NCI-H69 (cell line): Measurements from ENCODE around the gene FAM184A.
"Not testable (repeated sequence)": the region's sequence is repeated elsewhere in the genome, so short reads cannot be mapped to it uniquely, and the experiment has no call there.

Experiments
- DNase-seq: peaks from one replicate; lab custom pipeline; 2025; lab: John Stamatoyannopoulos, UW

The FAM184A gene

DNA sequence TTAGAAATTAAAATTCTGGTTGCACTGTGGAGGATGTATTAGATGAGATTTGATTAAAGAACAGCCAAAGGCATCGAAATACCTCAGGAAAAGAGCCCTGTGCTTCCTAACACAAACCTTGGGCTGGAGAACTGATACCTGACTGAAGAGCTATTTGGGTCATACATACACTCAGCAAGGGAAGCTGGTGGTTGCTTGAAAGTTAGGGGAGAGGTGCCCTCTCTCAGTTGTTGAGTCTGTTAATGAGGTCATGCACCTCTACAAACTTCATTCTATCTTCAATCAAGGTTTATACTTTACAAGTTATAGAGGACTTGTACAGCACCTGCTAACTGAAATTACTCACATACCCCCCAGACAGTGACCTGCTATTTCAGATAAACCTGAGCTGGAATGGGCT, 25.5 kb downstream of the FAM184A start:
- no peak for DNase-seq

GRCh38 chr6:119052292-119052889, 26.1 kb downstream of the FAM184A start:
- DNase-seq: peak; percentile 84

DNA sequence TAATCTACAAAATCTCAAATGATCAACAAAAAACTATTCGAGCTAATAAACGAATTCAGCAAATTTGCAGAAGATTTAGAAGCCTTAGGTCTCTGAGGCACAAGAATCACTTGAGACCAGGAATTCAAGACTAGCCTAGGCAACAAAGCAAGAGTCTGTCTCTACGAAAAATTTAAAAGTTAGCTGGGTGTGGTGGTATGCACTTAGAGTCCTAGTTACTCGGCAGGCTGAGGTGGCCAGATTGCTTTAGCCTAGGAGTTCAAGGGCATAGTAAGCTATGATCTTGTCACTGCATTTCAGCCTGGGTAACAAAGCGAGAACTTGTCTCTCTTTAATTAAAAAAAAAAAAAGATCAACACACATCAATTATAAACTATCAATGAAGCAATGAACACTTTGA, 34.2 kb downstream of the FAM184A start:
- no peak for DNase-seq

- DNase-seq: no peak
Observed at GRCh38 chr6:119043783-119044182, 34.7 kb downstream of the FAM184A start.

- DNase-seq: no peak
Observed at GRCh38 chr6:119043265-119043664, 35.2 kb downstream of the FAM184A start.

DNA sequence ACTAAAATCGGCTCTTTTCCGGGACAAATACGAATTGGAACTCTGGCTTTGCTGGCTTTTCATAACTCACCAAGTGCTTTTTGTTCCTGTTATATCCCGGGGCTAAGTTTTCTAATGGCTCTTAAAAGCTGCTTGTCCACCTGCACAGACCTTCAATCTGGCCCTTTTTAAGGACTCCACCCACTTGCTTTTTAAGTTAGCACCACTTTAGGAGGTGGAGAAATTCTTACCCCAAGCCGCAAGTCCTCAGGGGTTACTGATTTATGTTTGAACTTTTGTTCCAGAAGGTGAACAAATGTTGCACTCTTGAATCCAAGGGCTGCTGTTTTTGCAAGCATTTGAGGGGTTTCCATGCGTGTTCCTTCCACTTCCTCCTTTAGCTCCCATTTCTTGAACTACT, 37.8 kb downstream of the FAM184A start:
- peak; percentile 58 for DNase-seq

GRCh38 chr6:119040229-119040628, 38.2 kb downstream of the FAM184A start:
- peak; percentile 57 for DNase-seq

- no peak for DNase-seq
Observed at GRCh38 chr6:119037941-119038623, 40.4 kb downstream of the FAM184A start.

- no peak for DNase-seq
Observed at GRCh38 chr6:119037264-119037663, 41.2 kb downstream of the FAM184A start.

GRCh38 chr6:119036081-119036480, 42.4 kb downstream of the FAM184A start:
- no peak for DNase-seq

GRCh38 chr6:119035459-119035858, 43.0 kb downstream of the FAM184A start:
- DNase-seq: no peak

DNA sequence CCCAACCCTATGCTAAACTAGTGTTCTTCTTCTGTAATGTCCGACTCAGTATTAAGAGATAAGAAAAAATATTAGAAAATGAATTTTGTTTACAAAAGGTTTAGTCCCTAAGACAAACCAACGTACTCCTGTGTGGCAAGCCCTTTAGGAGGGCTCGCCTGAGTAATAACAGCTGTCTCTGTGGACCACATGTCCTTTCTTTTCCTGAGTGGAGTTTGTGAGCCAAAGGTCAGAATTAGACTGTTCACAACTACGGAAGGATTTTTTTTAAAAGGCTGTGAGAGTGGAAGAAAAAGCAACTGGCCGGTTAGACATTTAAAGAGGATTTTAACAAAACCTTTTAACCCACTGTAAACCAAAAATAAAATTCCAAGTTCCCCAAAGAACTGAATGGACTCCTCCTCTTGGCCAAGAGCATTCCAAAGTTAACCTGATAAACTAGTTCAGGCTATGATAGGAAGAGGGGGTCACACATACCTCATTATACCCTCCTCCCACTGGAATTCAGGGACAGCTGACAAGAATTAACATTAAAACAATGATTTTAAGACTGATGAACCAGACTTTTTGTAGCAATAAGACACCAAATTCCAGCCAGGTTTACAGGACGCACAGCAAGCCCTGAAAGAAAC, 43.5 kb downstream of the FAM184A start:
- peak; percentile 24 for DNase-seq

GRCh38 chr6:119032428-119032827, 46.0 kb downstream of the FAM184A start:
- peak; percentile 14 for DNase-seq

DNA sequence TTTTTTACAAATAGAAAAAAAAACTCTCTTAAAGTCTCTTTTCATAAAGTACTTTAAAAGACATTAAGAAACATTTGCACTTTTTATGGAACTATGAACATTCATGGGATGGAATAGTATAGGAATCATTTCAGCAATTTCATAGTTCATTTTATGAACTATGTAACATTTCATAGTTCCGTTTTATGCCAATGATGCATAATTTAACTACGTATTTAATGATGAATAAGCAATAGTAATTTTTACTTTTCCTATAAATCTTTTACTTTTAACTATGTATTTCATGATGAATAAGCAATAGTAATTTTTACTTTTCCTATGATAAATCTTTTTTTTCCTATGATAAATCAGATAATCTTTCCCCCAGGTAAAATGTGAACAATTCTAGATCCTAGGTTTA, 47.7 kb downstream of the FAM184A start:
- no peak for DNase-seq

- no peak for DNase-seq
Observed at GRCh38 chr6:119028091-119028490, 50.4 kb downstream of the FAM184A start.

GRCh38 chr6:119027465-119027864, 51.0 kb downstream of the FAM184A start:
- no peak for DNase-seq

GRCh38 chr6:119026822-119027221, 51.6 kb downstream of the FAM184A start:
- no peak for DNase-seq

GRCh38 chr6:119025793-119026192, 52.7 kb downstream of the FAM184A start:
- no peak for DNase-seq

DNA sequence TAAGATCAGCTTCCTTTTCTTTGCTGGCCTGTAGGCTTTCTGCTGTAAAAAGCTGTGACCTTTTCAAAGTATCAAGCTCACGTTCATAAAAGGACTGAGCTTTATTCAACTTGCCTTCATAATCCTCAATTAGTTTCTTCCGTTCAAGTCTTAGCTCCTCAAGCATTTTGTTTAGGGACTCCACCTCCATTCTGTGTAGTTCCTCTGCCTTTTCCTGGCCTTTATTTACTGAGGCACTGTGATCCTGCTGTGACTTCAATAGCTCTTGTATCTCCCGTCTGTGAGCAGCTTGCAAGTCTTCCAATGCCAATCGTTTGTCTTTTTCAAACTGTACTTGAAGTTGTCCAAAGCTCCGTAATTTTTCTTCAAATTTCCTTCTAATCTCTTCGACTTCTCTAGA, 54.4 kb downstream of the FAM184A start:
- DNase-seq: peak; percentile 65

DNA sequence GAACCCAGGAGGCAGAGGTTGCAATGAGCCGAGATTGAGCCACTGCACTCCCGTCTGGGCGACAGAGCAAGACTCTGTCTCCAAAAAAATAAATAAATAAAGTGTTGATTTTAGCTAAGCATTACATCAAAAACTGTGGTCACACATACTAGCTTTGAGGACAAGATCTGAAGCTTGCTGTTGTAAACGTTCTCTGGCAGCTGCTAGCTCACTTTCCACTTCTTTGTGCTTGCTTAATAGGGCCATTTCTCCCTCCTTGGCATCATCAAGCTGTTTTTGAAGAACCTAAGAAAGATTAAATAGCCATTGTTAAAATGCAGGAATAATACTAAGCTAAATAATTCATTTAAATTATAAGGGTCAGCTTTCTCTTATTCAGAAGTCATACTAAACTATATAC, 55.7 kb downstream of the FAM184A start:
- no peak for DNase-seq

- DNase-seq: no peak
Observed at GRCh38 chr6:119020597-119021561, 57.6 kb downstream of the FAM184A start.

DNA sequence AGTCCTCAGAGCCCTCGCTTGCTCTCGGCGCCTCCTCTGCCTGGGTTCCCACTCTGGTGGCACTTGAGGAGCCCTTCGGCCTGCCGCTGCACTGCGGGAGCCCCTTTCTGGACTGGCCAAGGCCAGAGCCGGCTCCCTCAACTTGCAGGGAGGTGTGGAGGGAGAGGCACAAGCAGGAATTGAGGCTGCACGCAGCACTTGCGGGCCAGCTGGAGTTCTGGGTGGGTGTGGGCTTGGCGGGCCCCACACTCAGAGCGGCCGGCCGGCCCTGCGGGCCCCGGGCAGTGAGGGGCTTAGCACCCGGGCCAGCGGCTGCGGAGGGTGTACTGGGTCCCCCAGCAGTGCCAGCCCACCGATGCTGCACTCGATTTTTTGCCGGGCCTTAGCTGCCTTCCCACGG, 63.3 kb downstream of the FAM184A start:
- not testable (repeated sequence) for DNase-seq
